ENCODE results near the gene MYLK4.

Gene MYLK4

GRCh38 chr6:2663123-2663522 lies 87.6 kb downstream of the MYLK4 start:
- DNase-seq (ENCODE audit: low read depth in 2 of 2): no peak

- no peak for DNase-seq (ENCODE audit: low read depth in 2 of 2)
These were observed 89.1 kb downstream of the MYLK4 start for GRCh38 chr6:2661651-2662050.

DNA sequence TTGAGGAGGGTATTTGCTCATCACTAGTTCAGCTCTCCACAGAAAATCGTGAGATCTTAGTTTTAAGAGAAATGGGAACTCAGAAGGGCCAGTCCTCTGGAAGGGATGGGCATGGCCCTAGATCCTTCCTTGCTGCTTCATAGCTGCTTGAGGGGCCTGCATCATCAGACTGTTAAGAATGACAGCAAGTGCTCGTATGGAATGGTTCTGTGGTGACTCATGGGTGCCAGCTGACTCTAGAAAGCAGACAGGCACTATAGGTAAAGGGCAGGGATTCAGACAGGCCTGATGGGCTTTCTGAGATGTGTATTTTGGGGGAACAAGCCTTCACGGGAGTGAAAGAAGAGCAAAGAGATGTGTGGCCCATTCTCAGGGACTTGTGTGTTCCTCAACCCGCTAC lies 90.8 kb downstream of the MYLK4 start:
- DNase-seq (ENCODE audit: low read depth in 2 of 2): no peak

GRCh38 chr6:2659381-2659780 lies 91.3 kb downstream of the MYLK4 start:
- no peak for DNase-seq (ENCODE audit: low read depth in 2 of 2)

GRCh38 chr6:2658788-2659187 lies 91.9 kb downstream of the MYLK4 start:
- no peak for DNase-seq (ENCODE audit: low read depth in 2 of 2)

- DNase-seq (ENCODE audit: low read depth in 2 of 2): no peak
These were observed 94.2 kb downstream of the MYLK4 start for GRCh38 chr6:2656460-2657079.

DNA sequence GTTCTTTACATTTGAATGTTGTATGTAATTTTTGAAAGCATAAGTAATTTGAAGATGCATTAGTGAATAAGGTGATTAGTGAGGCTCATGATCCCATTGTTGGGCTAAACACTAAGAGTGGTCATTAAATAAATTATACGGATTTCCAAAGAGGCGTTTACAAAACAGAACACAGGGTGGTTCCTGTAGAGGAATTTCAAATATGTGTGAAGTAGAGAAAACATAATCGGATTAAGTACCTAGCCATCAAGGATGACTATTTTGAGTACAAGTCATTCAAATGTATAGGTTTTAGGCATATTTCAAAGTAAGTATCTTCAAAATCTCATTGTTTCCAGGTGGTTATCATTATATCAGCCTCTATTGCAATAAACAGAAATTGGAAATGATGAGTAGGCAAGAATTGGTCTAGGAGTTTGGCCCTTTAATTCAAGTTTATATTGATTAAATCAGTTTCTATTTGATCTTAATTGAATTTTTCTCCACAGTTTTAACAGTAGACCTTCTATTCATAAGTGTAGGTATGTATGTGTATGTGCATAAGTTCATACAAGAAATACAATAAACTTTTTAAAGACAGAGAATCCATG lies 94.8 kb downstream of the MYLK4 start:
- no peak for DNase-seq (ENCODE audit: low read depth in 2 of 2)

DNA sequence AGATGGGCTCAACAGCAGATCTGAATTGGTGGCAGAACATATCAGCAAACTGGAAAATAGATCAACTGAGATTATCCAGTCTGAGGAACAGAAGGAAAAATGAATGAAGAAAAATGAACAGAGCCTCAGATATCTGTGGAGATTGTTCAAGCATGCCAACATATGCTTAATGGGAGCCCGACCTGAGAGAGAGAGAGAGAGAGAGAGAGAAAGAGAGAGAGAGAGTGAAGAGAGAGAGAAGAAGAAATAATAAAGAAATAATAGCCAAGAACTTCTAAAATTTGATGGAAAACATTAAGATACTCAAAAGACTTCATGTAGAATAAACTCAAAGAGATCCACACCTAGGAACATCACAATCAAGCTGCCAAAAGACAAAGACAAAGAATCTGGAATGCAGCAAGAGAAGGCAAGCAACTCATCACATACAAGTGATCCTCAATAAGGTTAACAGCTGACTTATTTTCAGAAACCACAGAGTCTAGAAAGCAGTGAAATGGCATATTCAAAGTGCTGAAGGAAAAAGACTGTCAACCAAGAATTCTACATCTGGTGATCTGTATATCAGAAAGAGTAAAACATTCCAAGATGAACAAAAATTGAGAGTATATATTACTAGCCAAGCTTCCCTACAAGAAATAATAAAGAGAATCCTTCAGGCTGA lies 97.2 kb downstream of the MYLK4 start:
- DNase-seq (ENCODE audit: low read depth in 2 of 2): no peak

DNA sequence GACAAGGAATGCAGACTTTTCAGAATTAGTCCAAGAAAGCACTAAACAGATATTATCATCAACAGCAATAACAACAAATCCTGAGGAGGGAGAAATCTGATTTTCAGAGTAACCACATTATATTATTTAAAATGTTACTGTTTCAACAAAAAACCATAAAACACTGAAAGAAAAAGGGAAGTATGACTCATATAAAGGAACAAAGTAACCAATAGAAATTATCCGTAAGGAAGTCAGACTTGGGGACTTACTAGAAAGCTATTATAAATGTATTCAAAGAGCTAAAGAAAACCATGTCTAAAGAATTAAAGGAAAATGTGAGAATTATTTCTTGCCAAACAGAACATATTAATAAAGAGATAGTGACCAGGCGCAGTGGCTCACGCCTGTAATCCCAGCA lies 98.1 kb downstream of the MYLK4 start:
- DNase-seq (ENCODE audit: low read depth in 2 of 2): no peak

DNA sequence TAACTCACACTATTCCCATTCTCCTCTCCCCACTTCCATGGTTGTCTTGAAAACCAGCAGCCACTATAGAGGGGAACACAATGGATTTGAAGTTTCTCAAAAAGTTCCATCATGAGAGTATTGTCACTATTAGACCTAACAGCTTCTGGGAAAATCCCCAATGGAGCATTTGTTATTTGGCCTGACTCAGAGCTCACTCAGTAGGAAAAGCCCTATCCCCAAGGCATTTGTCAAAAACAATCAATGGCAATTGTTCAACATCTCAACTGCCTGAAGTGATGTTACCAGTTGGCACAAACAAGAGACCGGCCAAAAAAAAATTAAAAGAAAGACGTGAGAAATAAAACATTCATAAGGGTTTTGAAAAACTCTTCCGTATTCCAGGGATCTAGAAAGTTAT lies 98.8 kb downstream of the MYLK4 start:
- no peak for DNase-seq (ENCODE audit: low read depth in 2 of 2)

DNA sequence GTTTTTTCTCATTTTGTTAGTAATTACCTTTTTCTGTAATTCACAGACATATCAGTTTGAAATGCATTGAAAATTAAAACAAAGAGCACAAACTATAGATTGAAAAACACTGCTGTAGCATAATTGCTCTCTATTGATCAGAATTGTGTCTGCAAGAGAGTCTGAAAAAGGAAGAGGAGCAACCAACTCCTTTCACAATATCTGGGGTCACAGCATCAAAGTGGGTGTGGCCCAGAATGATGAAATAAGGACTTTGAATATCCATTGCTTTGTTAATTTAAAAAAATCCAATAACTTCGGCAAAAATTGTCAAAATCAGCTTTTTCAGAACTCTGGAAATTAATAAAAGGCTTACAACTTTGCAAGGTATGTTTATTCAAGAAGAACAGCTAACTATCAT lies 99.2 kb downstream of the MYLK4 start:
- DNase-seq (ENCODE audit: low read depth in 2 of 2): no peak

- DNase-seq (ENCODE audit: low read depth in 2 of 2): no peak
These were observed 104.4 kb downstream of the MYLK4 start for GRCh38 chr6:2646346-2646745.

- no peak for DNase-seq (ENCODE audit: low read depth in 2 of 2)
These were observed 106.7 kb downstream of the MYLK4 start for GRCh38 chr6:2643935-2644539.

- DNase-seq (ENCODE audit: low read depth in 2 of 2): no peak
These were observed 107.6 kb downstream of the MYLK4 start for GRCh38 chr6:2643130-2643529.

- DNase-seq (ENCODE audit: low read depth in 2 of 2): no peak
These were observed 109.5 kb downstream of the MYLK4 start for GRCh38 chr6:2641044-2641725.

- no peak for DNase-seq (ENCODE audit: low read depth in 2 of 2)
These were observed 110.2 kb downstream of the MYLK4 start for GRCh38 chr6:2640551-2640950.

DNA sequence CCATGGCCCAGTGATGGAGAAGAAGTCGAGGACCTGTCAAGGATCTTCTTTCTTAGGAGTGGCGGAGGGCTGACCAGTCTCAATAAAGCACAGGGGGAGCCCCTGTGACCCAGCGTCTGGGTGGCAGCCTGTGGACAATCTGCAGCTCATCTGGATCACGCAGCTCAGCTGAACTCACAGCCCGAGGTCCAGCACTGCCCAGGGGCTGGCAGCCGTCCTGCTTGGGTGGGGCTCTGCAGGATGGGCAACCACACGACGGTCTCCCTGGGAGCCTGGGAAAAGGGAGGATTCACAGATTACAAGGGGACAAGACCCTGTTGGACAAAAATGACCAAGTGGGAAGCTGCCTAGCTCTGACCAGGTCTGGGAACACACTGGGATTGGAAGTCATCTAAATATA lies 110.8 kb downstream of the MYLK4 start:
- no peak for DNase-seq (ENCODE audit: low read depth in 2 of 2)

DNA sequence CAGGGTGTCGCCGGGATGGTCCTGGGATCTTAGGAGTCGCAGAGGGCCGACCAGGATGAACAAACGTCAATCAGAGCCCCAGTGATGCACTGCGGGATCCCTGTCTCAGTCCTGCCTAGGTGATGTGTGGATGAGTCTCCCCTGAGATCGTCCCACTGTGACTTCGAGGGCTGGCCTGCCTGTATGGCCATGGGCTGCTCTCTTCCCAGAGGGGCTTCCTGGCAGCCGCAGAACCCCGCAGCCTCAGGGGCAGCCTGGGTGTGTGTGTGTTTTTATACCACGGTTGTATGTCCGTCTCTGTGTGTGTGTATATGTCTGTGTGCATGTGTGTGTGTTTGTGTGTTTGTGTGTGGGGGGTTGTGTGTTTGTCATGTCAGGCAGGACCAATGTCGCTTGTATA lies 111.6 kb downstream of the MYLK4 start:
- DNase-seq (ENCODE audit: low read depth in 2 of 2): no peak

- no peak for DNase-seq (ENCODE audit: low read depth in 2 of 2)
These were observed 114.0 kb downstream of the MYLK4 start for GRCh38 chr6:2636672-2637071.

- no peak for DNase-seq (ENCODE audit: low read depth in 2 of 2)
These were observed 114.8 kb downstream of the MYLK4 start for GRCh38 chr6:2635911-2636310.

DNA sequence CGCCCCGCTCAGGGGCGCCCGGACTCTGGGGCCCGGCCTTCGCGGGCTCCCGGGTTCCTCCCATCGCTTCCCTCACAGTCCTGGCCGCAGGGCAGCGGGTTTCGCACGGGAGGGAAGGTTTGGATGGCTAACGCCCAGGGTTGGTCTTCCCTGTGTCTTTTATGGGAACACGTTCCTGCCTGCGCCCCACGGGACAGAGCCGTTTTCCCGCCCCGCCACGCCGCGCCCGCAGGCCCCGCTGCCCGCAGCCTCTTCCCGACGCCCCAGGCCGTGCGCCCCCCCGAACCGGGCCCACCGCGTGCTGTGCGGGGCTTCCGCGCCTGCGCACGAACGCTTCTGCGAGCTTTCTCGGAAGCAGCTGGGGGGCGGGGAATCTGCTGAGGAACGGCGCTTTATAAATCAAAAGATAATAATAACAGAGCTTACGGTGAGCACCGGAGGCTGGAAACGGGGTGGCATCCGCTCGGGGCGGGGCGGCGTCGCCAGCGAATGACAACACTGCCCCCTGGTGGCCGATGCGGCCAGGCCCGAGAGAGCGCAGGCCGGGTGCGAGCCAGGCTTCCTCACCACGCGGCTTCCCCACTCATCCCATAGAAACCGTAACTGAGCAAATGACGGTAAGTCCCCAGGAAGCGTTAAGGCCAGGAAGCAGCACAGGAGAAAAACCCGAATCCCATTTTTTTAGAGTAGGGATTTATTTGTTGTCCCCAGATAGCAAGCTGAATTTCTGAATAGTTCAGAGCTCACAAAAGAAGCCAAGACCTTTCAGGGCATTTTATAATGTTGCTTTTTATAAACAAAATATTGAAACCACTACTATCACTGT lies 116.4 kb downstream of the MYLK4 start:
- DNase-seq (ENCODE audit: low read depth in 2 of 2): peak; percentile 59 to 66

DNA sequence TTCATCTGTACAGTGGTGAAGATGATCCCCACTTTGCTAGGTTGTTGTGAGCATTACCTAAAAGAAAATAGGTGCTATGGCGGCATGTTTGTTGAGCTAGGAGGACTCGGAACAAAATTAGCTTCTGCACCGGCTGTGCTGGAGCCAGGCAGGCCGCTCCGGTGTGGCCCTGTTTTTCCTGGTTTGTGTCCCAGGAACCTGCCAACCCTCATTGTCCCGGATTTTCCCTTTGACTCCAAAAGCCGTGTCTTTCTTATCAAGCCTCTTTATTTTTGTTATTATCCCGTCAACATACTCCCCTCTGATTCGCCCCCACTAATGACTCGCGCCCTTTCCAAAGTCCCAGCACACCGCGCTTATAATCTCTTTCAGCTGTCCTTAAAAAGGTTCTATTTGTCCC lies 117.0 kb downstream of the MYLK4 start:
- DNase-seq (ENCODE audit: low read depth in 2 of 2): no peak
